Fibroblast of mammary gland (primary cell): ENCODE data around the gene SFI1.

ENCODE experiments used
- DNase-seq: peaks from one replicate; pipeline ENCODE4 v3.0.0-alpha.2; 2010; ENCODE audit warnings: low read depth
- H3K4me3 ChIP-seq: 2 replicates; pipeline ENCODE4 v1.5.1; 2011; ENCODE audit warnings: low read depth, mild to moderate bottlenecking, low read length, moderate library complexity; ENCODE audit not compliant: control insufficient read depth
- TF ChIP-seq, protein P1 (sequence below): conservative IDR thresholded peaks from 2 replicates; pipeline ENCODE4 v1.5.1; 2011; ENCODE audit warnings: low read depth, low read length, inconsistent platforms; ENCODE audit not compliant: control insufficient read depth, insufficient read depth

Gene SFI1, protein sequence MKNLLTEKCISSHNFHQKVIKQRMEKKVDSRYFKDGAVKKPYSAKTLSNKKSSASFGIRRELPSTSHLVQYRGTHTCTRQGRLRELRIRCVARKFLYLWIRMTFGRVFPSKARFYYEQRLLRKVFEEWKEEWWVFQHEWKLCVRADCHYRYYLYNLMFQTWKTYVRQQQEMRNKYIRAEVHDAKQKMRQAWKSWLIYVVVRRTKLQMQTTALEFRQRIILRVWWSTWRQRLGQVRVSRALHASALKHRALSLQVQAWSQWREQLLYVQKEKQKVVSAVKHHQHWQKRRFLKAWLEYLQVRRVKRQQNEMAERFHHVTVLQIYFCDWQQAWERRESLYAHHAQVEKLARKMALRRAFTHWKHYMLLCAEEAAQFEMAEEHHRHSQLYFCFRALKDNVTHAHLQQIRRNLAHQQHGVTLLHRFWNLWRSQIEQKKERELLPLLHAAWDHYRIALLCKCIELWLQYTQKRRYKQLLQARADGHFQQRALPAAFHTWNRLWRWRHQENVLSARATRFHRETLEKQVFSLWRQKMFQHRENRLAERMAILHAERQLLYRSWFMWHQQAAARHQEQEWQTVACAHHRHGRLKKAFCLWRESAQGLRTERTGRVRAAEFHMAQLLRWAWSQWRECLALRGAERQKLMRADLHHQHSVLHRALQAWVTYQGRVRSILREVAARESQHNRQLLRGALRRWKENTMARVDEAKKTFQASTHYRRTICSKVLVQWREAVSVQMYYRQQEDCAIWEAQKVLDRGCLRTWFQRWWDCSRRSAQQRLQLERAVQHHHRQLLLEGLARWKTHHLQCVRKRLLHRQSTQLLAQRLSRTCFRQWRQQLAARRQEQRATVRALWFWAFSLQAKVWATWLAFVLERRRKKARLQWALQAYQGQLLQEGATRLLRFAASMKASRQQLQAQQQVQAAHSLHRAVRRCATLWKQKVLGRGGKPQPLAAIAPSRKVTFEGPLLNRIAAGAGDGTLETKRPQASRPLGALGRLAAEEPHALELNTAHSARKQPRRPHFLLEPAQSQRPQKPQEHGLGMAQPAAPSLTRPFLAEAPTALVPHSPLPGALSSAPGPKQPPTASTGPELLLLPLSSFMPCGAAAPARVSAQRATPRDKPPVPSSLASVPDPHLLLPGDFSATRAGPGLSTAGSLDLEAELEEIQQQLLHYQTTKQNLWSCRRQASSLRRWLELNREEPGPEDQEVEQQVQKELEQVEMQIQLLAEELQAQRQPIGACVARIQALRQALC

DNA sequence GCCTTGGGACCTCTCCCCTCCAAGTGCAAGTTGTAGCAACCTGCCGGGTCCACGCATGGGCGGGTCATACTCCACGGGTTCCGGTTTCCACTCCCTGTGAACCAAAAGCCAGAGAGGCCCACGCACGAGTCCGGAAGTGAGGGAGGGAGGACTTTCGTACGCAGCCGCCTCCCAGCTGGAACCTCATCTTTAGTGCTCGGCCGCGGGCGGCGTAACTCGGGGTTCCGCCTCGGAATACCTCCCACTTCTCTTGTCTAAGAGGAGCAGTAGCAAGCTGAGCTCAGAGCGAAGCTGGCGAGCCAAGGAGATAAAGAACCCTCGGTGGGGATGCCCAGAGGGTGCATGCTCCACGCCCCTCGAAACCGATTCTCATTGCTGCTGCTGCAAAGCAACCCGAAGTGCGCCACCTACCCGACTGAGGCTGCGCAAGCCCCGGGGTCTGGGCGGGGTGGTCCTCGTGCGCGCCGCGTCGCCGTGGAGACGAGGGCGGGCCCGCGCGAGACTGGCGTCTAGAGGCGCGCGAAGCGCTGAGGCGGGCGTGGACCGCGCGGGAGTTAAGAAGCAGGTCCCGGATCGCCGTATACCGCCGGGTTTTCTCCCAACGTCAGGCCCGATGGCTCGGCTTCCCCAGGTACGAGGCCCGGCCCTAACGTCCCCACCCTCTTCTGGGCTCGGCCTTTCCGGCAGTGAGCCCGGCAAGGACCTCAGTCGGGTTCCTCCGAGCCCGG lies at the start of gene SFI1:
TSS of gene SFI1 (plus strand) at position 530 of the 728 bp plus-strand sequence. CDS start 11,749 bp downstream, outside the sequence.
- DNase-seq, result peak; percentile 81
- TF ChIP-seq, protein P1, sequence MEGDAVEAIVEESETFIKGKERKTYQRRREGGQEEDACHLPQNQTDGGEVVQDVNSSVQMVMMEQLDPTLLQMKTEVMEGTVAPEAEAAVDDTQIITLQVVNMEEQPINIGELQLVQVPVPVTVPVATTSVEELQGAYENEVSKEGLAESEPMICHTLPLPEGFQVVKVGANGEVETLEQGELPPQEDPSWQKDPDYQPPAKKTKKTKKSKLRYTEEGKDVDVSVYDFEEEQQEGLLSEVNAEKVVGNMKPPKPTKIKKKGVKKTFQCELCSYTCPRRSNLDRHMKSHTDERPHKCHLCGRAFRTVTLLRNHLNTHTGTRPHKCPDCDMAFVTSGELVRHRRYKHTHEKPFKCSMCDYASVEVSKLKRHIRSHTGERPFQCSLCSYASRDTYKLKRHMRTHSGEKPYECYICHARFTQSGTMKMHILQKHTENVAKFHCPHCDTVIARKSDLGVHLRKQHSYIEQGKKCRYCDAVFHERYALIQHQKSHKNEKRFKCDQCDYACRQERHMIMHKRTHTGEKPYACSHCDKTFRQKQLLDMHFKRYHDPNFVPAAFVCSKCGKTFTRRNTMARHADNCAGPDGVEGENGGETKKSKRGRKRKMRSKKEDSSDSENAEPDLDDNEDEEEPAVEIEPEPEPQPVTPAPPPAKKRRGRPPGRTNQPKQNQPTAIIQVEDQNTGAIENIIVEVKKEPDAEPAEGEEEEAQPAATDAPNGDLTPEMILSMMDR, result peak; percentile 12
- peak within 1 kb of the TSS; percentile 89 for H3K4me3 ChIP-seq

DNA sequence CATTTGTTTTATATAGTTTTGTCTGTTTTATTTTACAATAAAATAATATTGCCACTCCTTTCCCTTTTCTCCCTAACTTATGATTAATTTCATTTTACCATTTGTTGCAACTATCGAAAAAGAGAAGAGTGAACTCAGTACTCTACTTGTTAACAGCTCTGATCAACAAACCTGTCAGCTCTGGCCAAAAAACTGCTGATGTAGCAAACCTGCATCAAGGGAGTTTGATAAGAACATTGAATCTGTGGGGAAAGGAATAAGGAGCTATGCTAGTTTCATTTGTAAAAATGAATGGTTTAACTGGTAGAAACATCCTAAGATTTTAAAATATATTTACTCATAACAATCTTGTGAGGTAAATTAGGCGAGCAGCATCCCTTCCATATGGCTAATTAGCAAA lies 49.6 kb upstream of the SFI1 start:
- TF ChIP-seq, protein P1, result no peak
- H3K4me3 ChIP-seq, result no peak overlapping the region
- no peak for DNase-seq

DNA sequence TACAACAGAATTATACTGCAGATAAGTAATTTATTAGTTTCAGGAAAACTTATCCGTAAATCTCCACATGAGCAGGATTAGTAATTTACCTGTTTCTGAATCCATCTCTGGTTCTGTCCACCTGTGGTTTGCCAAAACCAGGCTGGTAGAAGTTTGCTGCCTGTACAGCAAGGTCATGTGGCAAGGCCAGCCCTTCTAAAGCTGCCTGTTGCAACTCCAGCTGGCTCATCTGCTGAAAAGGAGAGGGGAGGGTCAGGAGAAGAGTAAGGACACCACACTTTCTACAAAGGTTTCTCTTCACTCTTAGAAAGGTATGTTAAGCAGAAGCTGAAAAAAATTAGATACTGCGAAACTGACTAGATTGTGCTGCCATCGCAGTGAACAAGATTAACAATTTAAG lies 49.0 kb upstream of the SFI1 start:
- no peak for DNase-seq
- TF ChIP-seq, protein P1, result no peak
- no peak overlapping the region for H3K4me3 ChIP-seq

DNA sequence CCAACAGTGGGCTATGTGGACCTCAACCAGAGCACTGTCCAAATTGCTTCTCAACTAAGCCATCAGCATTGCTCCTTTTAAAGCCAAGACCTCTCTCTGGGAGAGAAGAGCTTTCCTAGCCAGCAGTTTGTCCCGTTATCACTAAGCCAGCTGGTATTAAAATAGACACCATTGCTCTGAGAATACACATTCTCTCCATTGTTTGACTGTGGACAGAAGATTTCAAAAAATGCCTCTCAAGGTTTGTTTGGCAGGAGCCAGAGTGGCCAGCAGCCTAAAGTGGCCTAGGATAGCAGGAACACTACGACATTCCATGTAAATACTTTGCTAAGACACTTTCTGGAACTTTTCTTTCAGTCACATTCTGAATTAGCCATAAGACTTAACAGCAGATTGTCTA lies 48.0 kb upstream of the SFI1 start:
- no peak for DNase-seq
- H3K4me3 ChIP-seq, result no peak overlapping the region
- TF ChIP-seq, protein P1, result no peak

DNA sequence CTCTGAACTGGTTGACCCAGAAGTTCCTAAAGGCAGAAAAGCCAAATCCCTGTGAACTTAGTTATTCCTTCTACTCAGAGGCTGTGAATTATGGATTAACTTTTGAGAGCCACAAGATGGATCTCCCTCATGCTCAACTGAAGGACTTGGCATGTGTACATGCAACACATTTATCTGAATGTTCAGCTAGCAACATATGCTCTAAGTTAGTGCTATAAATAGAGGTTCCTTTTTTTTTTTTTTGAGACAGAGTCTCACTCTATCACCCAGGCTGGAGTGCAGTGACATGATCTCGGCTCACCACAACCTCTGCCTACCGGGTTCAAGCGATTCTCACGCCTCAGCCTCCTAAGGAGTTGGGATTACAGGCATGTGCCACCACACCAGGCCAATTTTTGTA lies 46.8 kb upstream of the SFI1 start:
- no peak overlapping the region for H3K4me3 ChIP-seq
- DNase-seq, result no peak
- TF ChIP-seq, protein P1, result no peak
